Muscle layer of duodenum (tissue), 2 donors: ENCODE measurements around the gene NDUFS7.

Source experiments
- H3K27ac ChIP-seq: one replicate; pipeline ENCODE4 v1.7.0; 2013; ENCODE audit warnings: mild to moderate bottlenecking, low read length
- H3K27me3 ChIP-seq: one replicate; pipeline ENCODE4 v1.7.0; 2013; ENCODE audit warnings: low read depth, mild to moderate bottlenecking, control low read depth, low read length
- H3K36me3 ChIP-seq, 2 donors: one replicate each; pipeline ENCODE4 v1.7.0; 2013; ENCODE audit warnings: low read length in 2 of 2, control low read depth in 1 of 2, mild to moderate bottlenecking in 1 of 2; ENCODE audit not compliant: insufficient read depth in 2 of 2, control insufficient read depth in 1 of 2
- H3K4me1 ChIP-seq, 2 donors: one replicate each; pipeline ENCODE4 v1.7.0; 2013; ENCODE audit warnings: low read length in 2 of 2, mild to moderate bottlenecking in 2 of 2, control low read depth in 1 of 2, moderate library complexity in 1 of 2; ENCODE audit not compliant: insufficient read depth in 2 of 2, control insufficient read depth in 1 of 2
- H3K4me3 ChIP-seq, 2 donors: one replicate each; pipeline ENCODE4 v1.7.0; 2013; ENCODE audit warnings: low read length in 2 of 2, low read depth in 1 of 2, mild to moderate bottlenecking in 1 of 2
- H3K9me3 ChIP-seq, 2 donors: one replicate each; pipeline ENCODE4 v1.7.0; 2013; ENCODE audit warnings: low read length in 2 of 2, control low read depth in 1 of 2, mild to moderate bottlenecking in 1 of 2; ENCODE audit not compliant: control insufficient read depth in 1 of 2
- donor health status: healthy.

The NDUFS7 gene

GRCh38 chr19:1407528-1408299 lies 24.0 kb downstream of the NDUFS7 start, which contains the start of gene DAZAP1:
TSS of gene DAZAP1 (plus strand) at chr19:1407586. CDS start at chr19:1407774, 188 bp downstream.
- Histone ChIP-seq H3K9me3 (no peaks in the 10 kb centered on the region), H3K36me3 (no peaks in the 10 kb centered on the region), H3K27ac (peak within 1 kb of the TSS; percentile 86), H3K4me1 (peaks cover 10 to 41% of the 10 kb centered on the region in 2 donors), H3K27me3 (no peaks in the 10 kb centered on the region), H3K4me3 (peak within 1 kb of the TSS; percentile 78 to 79)

GRCh38 chr19:1408300-1409203 lies 24.8 kb downstream of the NDUFS7 start:
- Histone ChIP-seq H3K4me1 (peaks cover 10 to 43% of the 10 kb centered on the region in 2 donors), H3K4me3 (peak overlapping the region; percentile 78 to 79), H3K27me3 (no peaks in the 10 kb centered on the region), H3K9me3 (no peaks in the 10 kb centered on the region), H3K36me3 (no peaks in the 10 kb centered on the region), H3K27ac (peak overlapping the region; percentile 86)

- Histone ChIP-seq H3K27me3 (no peaks in the 10 kb centered on the region), H3K36me3 (no peaks in the 10 kb centered on the region), H3K9me3 (no peaks in the 10 kb centered on the region), H3K4me3 (peak overlapping the region; percentile 78 to 79), H3K27ac (peak overlapping the region; percentile 86), H3K4me1 (peaks cover 10 to 43% of the 10 kb centered on the region in 2 donors)
Observed at GRCh38 chr19:1409204-1410005, 25.7 kb downstream of the NDUFS7 start.

GRCh38 chr19:1410136-1410786 lies 26.6 kb downstream of the NDUFS7 start:
- Histone ChIP-seq H3K4me1 (peaks cover 15 to 49% of the 10 kb centered on the region in 2 donors), H3K36me3 (no peaks in the 10 kb centered on the region), H3K27ac (no peak overlapping the region), H3K4me3 (peak overlapping the region in 1 of 2 donors; percentile 78), H3K9me3 (no peaks in the 10 kb centered on the region), H3K27me3 (no peaks in the 10 kb centered on the region)

- Histone ChIP-seq H3K4me1 (peaks cover 17 to 54% of the 10 kb centered on the region in 2 donors), H3K9me3 (no peaks in the 10 kb centered on the region), H3K27me3 (no peaks in the 10 kb centered on the region), H3K36me3 (no peaks in the 10 kb centered on the region), H3K4me3 (peak overlapping the region in 1 of 2 donors; percentile 14), H3K27ac (no peak overlapping the region)
Observed at GRCh38 chr19:1410789-1411188, 27.1 kb downstream of the NDUFS7 start.

- Histone ChIP-seq H3K4me1 (peaks cover 24 to 61% of the 10 kb centered on the region in 2 donors), H3K36me3 (no peaks in the 10 kb centered on the region), H3K27me3 (no peaks in the 10 kb centered on the region), H3K4me3 (peak overlapping the region in 1 of 2 donors; percentile 14), H3K9me3 (no peaks in the 10 kb centered on the region), H3K27ac (no peak overlapping the region)
Observed at GRCh38 chr19:1411255-1412191, 27.8 kb downstream of the NDUFS7 start.

GRCh38 chr19:1412323-1412923 lies 28.7 kb downstream of the NDUFS7 start:
- Histone ChIP-seq H3K4me1 (peaks cover 24 to 70% of the 10 kb centered on the region in 2 donors), H3K36me3 (no peaks in the 10 kb centered on the region), H3K27me3 (no peaks in the 10 kb centered on the region), H3K9me3 (no peaks in the 10 kb centered on the region), H3K4me3 (no peak overlapping the region), H3K27ac (no peak overlapping the region)

GRCh38 chr19:1412995-1413800 lies 29.5 kb downstream of the NDUFS7 start:
- Histone ChIP-seq H3K4me1 (peaks cover 24 to 78% of the 10 kb centered on the region in 2 donors), H3K36me3 (peaks cover 0 to 5% of the 10 kb centered on the region in 2 donors), H3K4me3 (no peak overlapping the region), H3K27ac (no peak overlapping the region), H3K27me3 (no peaks in the 10 kb centered on the region), H3K9me3 (no peaks in the 10 kb centered on the region)
